Stimulated activated CD4-positive, alpha-beta T cell treated with anti-CD3 and anti-CD28 coated beads, Interleukin-1b, Interleukin-23, amount 100 ng/mL, for 1 hour (primary cell): Measurements from ENCODE around the gene IFI35.
A peak's percentile ranks its signal among the peaks of the same experiment; 100 is the strongest.
"Not testable (repeated sequence)": the region's sequence is repeated elsewhere in the genome, so short reads cannot be mapped to it uniquely, and the experiment has no call there.

ENCODE experiments used
- DNase-seq, 2 donors: peaks; one replicate each; pipeline ENCODE4 v3.0.0-alpha.2; 2020; ENCODE audit warnings: low read depth in 2 of 2

Gene IFI35

GRCh38 chr17:42997984-42998938 is 8.3 kb upstream of the IFI35 start, which contains the start of gene RPL27:
Gene RPL27 (plus strand): TSS chr17:42998419. CDS start chr17:42998751, 332 bp downstream.
- DNase-seq = peak; percentile 93 to 95

- DNase-seq = no peak
Measured at GRCh38 chr17:42999003-42999525, 7.5 kb upstream of the IFI35 start.

- not testable (repeated sequence) for DNase-seq
Measured at GRCh38 chr17:43000894-43001293, 5.7 kb upstream of the IFI35 start.

- no peak for DNase-seq
Measured at GRCh38 chr17:43003542-43004172, 2.9 kb upstream of the IFI35 start.

GRCh38 chr17:43010667-43011308 is 4.2 kb downstream of the IFI35 start:
- no peak for DNase-seq

GRCh38 chr17:43011728-43012472 is 5.3 kb downstream of the IFI35 start:
- DNase-seq = no peak

- no peak for DNase-seq
Measured at GRCh38 chr17:43013296-43013695, 6.7 kb downstream of the IFI35 start.

GRCh38 chr17:43014020-43014648 is 7.5 kb downstream of the IFI35 start:
- DNase-seq = no peak

- DNase-seq = no peak
Measured at GRCh38 chr17:43014649-43015542, 8.3 kb downstream of the IFI35 start.

GRCh38 chr17:43015579-43015978 is 9.0 kb downstream of the IFI35 start:
- no peak for DNase-seq

GRCh38 chr17:43016216-43016615 is 9.6 kb downstream of the IFI35 start:
- DNase-seq = no peak

- DNase-seq = no peak
Measured at GRCh38 chr17:43018008-43018853, 11.6 kb downstream of the IFI35 start.

GRCh38 chr17:43018932-43019331 is 12.3 kb downstream of the IFI35 start:
- DNase-seq = no peak

- DNase-seq = no peak
Measured at GRCh38 chr17:43019418-43019817, 12.8 kb downstream of the IFI35 start.

GRCh38 chr17:43020030-43020621 is 13.5 kb downstream of the IFI35 start:
- DNase-seq = no peak

- DNase-seq = no peak
Measured at GRCh38 chr17:43020789-43021740, 14.5 kb downstream of the IFI35 start.

GRCh38 chr17:43021741-43022512 is 15.3 kb downstream of the IFI35 start, which contains the start of gene VAT1:
Gene VAT1 (minus strand): TSS chr17:43022385. CDS start chr17:43022322, 63 bp downstream.
- DNase-seq = peak in 1 of 2 donors; percentile 43
